B cell (primary cell): ENCODE data around the gene DPYSL3.

ENCODE experiments used
- CTCF ChIP-seq: fragments of 200-600 bp; IDR thresholded peaks from one replicate; pipeline ENCODE4 v1.8.0; 2022; ENCODE audit warnings: antibody characterized with exemption, mild to moderate bottlenecking
- EZH2 ChIP-seq: IDR thresholded peaks from 2 replicates; pipeline ENCODE4 v1.6.1; 2012; ENCODE audit warnings: borderline replicate concordance, low read depth, mild to moderate bottlenecking, moderate library complexity, low read length; ENCODE audit not compliant: insufficient read depth, poor library complexity, severe bottlenecking

DNA sequence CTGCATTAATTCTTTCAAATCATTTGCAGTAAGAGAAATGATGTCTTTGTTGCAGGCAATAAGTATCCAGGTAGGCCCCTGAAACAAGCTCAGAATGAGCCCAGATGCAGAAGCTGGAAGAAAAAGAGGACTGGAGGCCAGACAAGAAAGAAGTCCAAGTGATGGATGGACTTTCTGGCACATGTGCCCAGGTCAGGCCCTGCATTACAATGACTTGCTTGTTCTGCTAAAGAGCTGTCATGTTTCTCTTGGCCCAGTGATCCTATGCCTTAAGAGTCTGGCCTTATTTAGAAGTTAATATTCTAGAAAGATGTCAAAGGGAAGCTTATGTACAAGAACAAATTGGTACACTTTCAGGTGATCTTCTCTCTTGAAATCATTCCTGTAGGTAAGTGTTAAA lies 64.8 kb downstream of the DPYSL3 start:
- TF ChIP-seq CTCF (no peak), EZH2 (no peak)
